Testis (tissue), 2 donors: ENCODE measurements around the gene SSBP3.

ENCODE experiments used
- POLR2A ChIP-seq: fragments of 450-650 bp; IDR thresholded peaks from one replicate; pipeline ENCODE4 v1.6.1; 2017; ENCODE audit warnings: antibody characterized with exemption, mild to moderate bottlenecking, moderate library complexity
- TF ChIP-seq, protein P1 (sequence below), 3 experiments: fragments of 450-650 bp in 2 of 3; fragments of 200-600 bp in 1 of 3; sonication (generic) in 1 of 3; IDR thresholded peaks; one replicate each; pipeline ENCODE4 v1.5.1; 2016 to 2019; ENCODE audit warnings: antibody characterized with exemption in 3 of 3, mild to moderate bottlenecking in 2 of 3, moderate library complexity in 1 of 3

DNA sequence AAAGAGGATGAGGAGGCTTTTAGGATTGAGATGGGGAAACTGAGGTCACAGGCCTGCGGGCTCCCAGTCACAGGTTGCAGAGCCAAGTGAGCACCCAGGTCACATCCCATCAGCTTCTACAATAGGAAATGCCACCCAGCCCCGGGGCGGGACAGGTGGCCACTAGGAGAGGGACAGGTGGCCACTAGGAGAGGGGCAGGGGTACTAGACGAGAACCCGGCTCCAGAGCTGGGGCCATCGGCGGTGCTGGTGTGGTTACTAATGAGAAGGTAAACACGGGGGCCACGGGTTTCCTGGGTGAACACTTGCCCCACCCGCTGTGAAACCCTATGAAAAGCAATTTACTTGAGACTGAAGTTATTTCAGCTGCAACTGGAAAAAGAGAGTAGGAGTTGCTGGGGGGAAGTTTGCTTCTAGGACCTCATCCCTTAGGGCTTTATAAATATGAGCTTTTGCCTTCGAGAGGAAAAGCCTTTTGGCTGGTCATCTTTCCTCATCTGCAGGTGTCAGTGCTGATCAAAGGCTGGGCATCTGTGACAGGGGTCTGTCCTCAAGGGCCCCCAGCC lies 153.7 kb downstream of the SSBP3 start:
- TF ChIP-seq, protein P1, sequence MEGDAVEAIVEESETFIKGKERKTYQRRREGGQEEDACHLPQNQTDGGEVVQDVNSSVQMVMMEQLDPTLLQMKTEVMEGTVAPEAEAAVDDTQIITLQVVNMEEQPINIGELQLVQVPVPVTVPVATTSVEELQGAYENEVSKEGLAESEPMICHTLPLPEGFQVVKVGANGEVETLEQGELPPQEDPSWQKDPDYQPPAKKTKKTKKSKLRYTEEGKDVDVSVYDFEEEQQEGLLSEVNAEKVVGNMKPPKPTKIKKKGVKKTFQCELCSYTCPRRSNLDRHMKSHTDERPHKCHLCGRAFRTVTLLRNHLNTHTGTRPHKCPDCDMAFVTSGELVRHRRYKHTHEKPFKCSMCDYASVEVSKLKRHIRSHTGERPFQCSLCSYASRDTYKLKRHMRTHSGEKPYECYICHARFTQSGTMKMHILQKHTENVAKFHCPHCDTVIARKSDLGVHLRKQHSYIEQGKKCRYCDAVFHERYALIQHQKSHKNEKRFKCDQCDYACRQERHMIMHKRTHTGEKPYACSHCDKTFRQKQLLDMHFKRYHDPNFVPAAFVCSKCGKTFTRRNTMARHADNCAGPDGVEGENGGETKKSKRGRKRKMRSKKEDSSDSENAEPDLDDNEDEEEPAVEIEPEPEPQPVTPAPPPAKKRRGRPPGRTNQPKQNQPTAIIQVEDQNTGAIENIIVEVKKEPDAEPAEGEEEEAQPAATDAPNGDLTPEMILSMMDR (IDR thresholded peaks at IDR 0.05) = no peak
- TF ChIP-seq POLR2A = no peak
